HL-60/S4 treated with phorbol 12-myristate 13-acetate at 8.2 ng/mL for 4 days and 3 days (cell line): ENCODE data around the gene CSKMT.
"Not testable (repeated sequence)": the region's sequence is repeated elsewhere in the genome, so short reads cannot be mapped to it uniquely, and the experiment has no call there.

Source experiments
- in situ Hi-C: fragments of 300-500 bp; cut with MboI; formaldehyde crosslinking; loops from 2 replicates; pipeline ENCODE4 v1.15.0; 2022; ENCODE audit warnings: low sequenced_read_pairs

CSKMT gene, protein sequence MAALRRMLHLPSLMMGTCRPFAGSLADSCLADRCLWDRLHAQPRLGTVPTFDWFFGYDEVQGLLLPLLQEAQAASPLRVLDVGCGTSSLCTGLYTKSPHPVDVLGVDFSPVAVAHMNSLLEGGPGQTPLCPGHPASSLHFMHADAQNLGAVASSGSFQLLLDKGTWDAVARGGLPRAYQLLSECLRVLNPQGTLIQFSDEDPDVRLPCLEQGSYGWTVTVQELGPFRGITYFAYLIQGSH

DNA sequence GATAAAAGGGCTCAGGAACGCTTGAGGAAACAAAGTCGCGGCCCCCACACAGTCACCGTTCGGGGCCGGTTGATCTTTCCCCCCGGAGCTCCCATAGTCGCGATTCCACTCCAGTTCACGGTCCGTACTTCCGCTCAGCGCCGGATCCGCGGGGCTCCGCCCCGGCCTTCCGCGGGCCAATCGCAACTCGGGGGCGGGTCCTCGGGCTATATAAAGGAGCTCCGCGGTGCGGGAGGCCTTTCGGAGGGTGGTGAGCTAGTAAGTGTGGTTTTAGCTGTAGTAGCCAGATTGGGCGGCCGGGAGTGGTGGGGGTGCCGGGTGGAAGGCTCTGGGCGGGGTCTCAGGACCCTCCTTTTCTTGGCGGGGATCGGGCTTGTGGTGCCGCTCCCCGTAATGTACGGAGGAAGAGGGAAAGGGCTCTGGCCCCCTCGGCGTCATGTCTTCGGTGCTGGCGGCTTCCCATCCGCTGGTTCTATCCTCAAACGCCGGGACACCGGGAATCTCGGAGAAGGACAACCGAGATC, at the start of gene CSKMT, which contains the start of gene C11orf98:
Gene CSKMT, plus strand, starts transcription at position 238 of the 524 bp plus-strand sequence. CDS start 568 bp downstream, outside the sequence.
Gene C11orf98, minus strand, starts transcription at position 136 of the 524 bp plus-strand sequence. Its CDS starts 41 bp downstream, at position 95.
- in situ Hi-C loops, result no loop called here

DNA sequence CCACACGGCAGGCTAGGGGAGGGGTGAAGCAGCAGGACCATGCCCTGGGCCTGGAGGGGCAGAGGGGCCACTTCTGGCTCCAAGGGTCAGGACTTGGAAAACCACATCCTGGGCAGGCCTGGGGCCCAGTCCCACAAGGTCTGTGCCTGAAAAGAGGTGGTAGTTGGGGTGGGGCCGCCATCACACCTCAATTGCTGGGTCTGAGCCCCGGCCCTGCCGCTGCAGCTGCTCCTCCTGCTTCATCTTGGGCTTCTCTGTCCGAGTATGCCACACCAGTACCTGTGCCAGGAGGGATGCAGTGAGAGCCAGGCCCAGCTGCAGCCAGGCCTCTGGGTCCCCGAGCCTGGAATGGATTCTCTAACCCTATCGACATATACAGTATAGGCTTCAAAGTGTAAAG, 49.6 kb upstream of the CSKMT start:
- in situ Hi-C loops, result no loop called here

DNA sequence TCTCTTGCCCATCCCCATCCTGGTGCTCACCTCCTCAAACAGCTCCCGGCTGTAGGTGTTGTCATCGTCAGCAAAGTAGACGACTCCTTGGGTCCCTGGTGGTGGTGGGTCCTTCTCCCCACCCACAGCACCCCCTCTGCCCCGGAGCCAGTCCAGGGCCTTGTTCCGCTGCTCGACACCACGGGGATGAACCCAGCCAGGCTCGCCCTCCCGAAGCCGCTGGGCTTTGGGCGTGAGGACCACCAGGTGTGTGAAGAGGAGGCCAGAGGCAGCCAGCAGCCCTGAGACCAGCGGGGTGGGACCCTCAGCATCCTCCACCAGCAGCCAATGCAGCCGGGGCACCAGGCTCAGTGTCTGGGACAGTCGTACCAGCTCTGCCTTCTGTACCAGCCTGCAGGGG, 48.2 kb upstream of the CSKMT start:
- in situ Hi-C loops, result not testable (repeated sequence)

- in situ Hi-C loops, result no loop called here
These were observed 44.0 kb upstream of the CSKMT start for GRCh38 chr11:62621027-62621566.

GRCh38 chr11:62621567-62622470, 43.3 kb upstream of the CSKMT start, which contains the start of gene B3GAT3:
Gene B3GAT3, minus strand, starts transcription at chr11:62621986. Its CDS starts 39 bp downstream, at chr11:62621947.
- in situ Hi-C loops, result no loop called here

DNA sequence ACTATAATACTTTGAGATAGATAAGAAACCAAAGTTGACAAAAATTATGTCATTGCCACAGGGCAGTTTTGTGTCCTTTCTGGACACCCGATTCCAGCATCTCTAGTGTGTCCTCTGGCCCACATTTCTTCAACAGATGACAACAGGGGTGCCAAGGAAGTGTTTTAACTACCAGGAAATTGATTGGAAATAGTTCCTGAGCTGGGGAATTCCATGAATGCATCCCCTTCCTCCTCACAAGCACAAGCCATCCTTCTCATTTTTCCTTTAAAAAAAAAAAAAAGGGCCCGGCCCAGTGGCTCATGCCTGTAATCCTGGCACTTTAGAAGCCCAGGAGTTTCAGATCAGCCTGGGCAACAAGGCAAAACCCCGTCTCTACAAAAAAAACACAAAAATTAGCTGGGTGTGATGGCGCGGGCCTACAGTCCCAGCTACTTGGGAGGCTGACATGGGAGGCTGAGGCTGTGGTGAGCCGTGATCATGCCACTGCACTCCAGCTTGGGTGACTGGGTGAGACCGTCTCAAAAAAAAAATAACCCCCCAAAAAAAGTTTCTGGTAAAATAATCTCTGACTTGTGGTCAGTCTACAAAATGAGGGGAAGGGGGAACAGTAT, 42.5 kb upstream of the CSKMT start:
- in situ Hi-C loops, result no loop called here

- in situ Hi-C loops, result no loop called here
These were observed 37.4 kb upstream of the CSKMT start for GRCh38 chr11:62627713-62628112.

GRCh38 chr11:62632492-62632891, 32.6 kb upstream of the CSKMT start:
- in situ Hi-C loops, result no loop called here

DNA sequence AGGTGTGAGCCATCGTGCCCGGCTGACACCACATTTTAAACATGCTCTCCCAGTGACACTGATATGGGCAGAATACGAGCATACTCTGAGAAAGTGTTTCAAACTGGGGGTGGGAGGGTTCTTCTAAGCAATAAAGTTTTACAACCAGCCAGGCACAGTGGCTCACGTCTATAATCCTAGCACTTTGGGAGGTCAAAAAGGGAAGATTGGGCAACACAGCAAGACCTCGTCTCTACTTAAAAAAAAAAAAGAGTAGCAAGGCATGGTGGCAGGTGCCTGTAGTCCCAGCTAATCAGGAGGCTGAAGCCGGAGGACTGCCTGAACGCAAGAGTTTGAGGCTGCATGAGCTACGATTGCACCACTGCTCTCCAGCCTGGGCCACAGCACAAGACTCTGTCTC, 20.9 kb upstream of the CSKMT start:
- in situ Hi-C loops, result no loop called here

DNA sequence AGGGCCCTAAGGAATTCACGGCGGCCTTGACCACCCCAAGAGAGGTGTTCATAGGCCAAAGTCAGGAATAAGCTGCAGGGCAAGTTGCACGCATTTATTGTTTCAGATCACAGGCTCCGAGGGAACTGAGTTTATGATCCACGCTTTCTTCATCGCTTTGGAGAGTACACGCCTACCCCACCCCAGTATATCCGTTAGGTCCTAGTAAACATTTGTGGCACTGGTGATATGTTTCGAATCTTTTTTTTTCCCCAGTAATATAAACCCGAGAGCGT, 19.5 kb upstream of the CSKMT start:
- in situ Hi-C loops, result no loop called here

- in situ Hi-C loops, result no loop called here
These were observed 18.9 kb upstream of the CSKMT start, which contains the start of gene GANAB for GRCh38 chr11:62645946-62646824. Gene GANAB, minus strand, starts transcription at chr11:62646613. Its CDS starts 14 bp downstream, at chr11:62646599.

DNA sequence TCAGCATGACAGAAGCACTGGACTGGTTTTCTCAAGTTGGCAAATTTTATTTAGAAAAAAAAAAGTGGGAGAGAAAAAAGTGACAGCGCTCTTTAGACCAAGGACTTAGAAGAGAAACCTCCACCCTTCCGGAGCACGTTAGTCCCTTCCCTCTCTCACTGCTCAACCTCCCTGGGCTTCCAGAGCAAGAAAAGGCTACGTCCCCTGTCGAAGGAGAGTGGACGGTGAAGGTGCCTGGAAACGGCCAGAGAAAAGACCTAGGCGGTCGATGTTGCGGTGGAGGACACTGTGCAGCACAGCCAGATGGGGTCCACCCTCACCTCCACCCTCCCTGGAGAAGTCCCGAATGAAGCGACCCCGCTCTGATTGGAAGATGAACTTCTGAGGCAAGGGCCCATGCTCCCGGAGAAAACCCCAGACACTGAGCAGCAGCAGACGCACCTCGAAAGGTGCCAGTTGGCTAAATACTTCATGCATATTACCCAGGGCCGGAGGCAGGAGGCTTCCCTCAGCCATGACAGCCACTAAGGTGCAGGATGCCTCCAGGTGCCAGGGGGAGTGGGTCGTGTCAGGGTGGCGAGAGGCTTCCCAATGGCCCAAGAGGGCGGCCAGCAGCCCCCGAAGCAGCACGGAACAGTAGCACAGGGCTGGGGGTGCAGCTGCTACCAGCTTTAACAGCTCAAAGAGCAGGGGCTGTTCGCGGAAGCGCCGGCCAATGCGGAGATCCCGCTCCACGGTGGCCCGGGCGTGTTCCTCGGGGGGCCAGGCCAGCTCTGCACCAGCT, 18.1 kb upstream of the CSKMT start:
- in situ Hi-C loops, result no loop called here

DNA sequence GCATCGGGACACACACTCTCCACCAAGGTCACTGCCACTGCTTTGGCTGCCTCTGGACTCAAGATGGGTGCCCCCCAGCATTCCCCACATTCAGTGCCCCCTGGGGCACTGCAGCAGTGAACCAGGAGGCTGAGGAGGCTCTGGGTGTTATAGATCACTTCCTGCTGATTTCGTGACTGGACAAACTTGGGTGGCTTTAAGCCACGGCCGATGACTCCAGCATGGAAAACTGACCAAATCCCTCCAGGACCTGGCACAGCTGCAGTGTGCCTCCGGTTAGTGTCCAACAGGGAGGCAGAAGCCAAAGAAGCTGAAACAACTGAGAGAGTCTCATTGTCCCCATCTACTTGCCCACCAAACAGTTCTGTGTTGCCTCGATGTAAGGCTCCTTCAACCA, 17.5 kb upstream of the CSKMT start:
- in situ Hi-C loops, result no loop called here

GRCh38 chr11:62648185-62648966, 16.7 kb upstream of the CSKMT start:
- in situ Hi-C loops, result no loop called here

DNA sequence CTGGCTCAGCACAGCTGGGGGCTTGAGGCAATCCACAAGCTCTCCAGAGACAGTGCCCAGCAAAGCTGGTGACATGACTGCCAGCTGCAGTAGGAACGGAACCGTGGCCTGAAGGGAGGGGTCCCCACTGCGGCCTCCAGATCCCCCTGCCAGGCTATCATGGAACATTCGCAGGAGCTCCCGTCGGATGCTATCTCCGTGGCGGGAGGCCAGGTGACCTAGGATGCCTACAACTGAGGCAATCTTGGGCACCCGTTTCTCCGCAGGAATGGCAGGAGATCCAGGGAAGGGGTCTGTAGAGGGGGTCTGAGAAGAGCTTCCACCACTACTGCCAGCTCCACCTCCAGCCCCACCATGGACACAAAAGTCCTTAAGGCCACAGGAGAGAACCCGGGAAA, 16.1 kb upstream of the CSKMT start:
- in situ Hi-C loops, result no loop called here

GRCh38 chr11:62649486-62649885, 15.6 kb upstream of the CSKMT start:
- in situ Hi-C loops, result no loop called here

DNA sequence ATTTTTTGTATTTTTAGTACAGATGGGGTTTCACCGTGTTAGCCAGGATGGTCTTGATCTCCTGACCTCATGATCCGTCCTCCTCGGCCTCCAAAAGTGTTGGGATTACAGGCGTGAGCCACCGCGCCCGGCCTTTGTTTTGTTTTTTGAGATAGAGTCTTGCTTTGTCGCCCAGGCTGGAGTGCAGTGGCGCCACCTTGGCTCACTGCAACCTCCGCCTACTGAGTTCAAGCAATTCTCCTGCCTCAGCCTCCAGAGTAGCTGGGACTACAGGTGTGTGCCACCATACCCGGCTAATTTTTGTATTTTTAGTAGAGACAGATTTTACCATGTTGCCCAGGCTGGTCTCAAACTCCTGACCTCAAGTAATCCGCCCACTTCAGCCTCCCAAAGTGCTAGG, 14.8 kb upstream of the CSKMT start:
- in situ Hi-C loops, result not testable (repeated sequence)

DNA sequence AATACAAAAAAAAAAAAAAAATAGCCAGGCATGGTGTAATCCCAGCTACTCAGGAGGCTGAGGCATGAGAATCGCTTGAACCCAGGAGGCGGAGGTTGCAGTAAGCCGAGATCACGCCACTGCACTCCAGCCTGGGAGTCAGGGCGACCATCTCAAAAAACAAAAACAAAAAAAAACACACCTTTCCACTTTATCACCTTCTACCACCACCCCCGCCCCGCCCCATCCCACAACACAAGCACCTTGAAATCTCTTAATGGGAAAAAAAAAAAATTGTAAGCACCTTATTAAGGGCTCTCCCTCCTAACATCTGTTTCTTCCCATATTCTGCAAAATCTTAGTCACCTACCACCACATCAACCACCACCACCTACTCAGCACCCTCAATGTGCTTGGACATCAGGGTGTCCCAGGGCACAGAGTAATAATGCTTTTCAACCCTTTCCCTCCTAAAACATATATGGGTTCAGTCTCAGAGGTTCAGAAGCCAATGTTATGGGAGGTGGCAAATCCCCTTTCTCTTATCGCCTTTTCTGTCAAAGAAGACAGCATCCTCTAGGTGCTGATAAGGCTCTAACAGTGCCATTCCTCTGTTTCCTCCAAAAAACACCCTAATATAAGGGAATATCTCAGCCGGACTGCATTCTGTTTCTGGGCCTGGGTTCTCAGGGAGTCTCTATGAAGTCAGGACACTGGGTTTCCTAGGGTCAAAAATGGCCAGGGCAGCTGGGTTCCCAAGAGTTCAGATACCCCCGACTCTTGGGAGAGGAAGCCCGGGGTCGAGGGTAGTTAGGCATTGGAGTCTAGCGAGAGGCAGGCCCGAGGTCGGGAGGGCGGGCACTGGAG, 12.7 kb upstream of the CSKMT start:
- in situ Hi-C loops, result no loop called here
